Brain microvascular endothelial cell (primary cell): Measurements from ENCODE around the gene HPD.

Source experiments
- DNase-seq: peaks from one replicate; pipeline ENCODE4 v3.0.0-alpha.2; 2020
- H3K27ac ChIP-seq: fragments of 250-450 bp; sonication (Bioruptor Pico); 2 replicates; pipeline ENCODE4 v1.5.1; 2020; ENCODE audit warnings: mild to moderate bottlenecking, moderate library complexity
- H3K27me3 ChIP-seq: fragments of 250-450 bp; sonication (Bioruptor Pico); replicated peaks from 2 replicates; pipeline ENCODE4 v1.5.1; 2020; ENCODE audit warnings: mild to moderate bottlenecking
- H3K36me3 ChIP-seq: fragments of 250-450 bp; sonication (Bioruptor Pico); replicated peaks from 2 replicates; pipeline ENCODE4 v1.5.1; 2020; ENCODE audit warnings: mild to moderate bottlenecking
- H3K4me3 ChIP-seq: 2 replicates; pipeline ENCODE4 v1.5.1; 2011; ENCODE audit warnings: low read depth, mild to moderate bottlenecking, control low read depth, low read length, moderate library complexity
- in situ Hi-C: cut with HindIII; loops from 2 replicates; pipeline ENCODE4 v1.10.0; 2017; ENCODE audit warnings: low sequenced_read_pairs, low pct_ligation_motif_present
- TF ChIP-seq, protein P1 (sequence below): IDR thresholded peaks from 2 replicates; pipeline ENCODE4 v1.5.1; 2011; ENCODE audit warnings: low read depth, mild to moderate bottlenecking, moderate library complexity, low read length, control low read depth, inconsistent platforms; ENCODE audit errors: missing control alignments

The HPD gene

DNA sequence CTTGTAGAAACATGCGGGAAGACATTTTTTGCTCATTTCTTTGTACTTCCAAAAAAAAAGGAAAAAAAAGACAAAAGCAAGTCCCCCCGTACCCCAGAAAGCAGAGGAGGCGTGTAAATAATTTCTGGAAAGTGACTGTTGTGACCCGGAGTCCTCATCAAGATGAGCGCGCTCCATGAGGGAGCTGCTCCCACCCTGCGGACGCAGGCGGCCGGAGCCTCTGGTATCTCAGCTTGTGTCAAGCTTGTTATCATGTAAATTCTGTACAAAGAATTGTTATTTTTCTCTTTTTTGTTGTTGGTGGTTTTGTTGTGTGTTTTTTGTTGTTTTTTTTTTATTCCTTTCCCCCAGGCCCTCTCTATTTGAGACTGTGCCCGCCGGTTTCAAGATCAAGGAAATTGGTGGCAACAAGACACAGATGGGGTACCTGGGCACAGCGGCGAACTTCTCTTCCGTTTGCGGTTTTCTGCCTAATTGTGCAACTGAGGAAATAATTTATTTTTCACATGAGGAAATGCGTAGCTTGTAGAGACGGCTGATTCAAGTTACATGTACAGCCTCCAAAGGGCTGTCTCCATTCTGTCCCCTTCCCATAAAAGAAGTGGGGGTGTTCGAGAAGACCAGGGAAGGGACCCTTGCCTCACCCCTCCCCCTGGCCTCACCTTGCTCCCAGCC lies 27.0 kb downstream of the HPD start:
- in situ Hi-C loops: no loop called here
- DNase-seq: no peak
- Histone ChIP-seq H3K27me3 (no peaks in the 10 kb centered on the region), H3K27ac (no peak overlapping the region), H3K4me3 (no peak overlapping the region), H3K36me3 (peaks cover 43% of the 10 kb centered on the region)
- TF ChIP-seq, protein P1, sequence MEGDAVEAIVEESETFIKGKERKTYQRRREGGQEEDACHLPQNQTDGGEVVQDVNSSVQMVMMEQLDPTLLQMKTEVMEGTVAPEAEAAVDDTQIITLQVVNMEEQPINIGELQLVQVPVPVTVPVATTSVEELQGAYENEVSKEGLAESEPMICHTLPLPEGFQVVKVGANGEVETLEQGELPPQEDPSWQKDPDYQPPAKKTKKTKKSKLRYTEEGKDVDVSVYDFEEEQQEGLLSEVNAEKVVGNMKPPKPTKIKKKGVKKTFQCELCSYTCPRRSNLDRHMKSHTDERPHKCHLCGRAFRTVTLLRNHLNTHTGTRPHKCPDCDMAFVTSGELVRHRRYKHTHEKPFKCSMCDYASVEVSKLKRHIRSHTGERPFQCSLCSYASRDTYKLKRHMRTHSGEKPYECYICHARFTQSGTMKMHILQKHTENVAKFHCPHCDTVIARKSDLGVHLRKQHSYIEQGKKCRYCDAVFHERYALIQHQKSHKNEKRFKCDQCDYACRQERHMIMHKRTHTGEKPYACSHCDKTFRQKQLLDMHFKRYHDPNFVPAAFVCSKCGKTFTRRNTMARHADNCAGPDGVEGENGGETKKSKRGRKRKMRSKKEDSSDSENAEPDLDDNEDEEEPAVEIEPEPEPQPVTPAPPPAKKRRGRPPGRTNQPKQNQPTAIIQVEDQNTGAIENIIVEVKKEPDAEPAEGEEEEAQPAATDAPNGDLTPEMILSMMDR: no peak

DNA sequence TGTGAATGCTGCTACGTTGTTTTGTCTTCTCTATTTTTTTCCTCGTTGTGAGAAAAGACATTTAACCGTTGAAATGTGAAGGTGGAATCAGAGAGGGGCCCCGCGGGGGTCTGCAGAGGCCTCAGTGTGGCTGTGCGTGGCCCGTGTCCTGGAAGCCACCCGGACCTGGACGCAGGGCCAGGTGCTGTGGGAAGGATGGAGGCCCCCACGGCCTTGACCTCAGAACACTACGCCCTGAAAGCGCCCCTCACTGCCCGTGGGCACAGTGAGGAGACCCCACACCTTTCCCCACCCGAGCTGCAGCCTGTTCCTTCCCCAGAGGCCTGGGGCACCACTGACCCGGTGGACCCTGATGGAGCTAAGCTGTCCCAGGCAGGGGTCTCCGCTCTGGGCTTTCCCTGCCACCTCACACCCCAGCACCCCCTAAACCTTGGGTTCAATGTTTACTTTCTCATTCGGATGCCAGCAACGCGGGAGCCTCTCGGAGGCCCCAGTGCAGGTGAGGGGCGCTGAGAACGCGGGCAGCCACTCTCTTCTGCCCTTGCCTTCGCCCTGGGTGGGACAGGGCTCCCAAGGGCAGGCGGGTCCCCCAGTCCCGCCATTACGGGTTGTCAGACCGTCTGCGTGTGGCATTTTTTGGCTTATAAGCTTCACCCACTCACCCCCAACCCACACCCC lies 27.9 kb downstream of the HPD start:
- in situ Hi-C loops: no loop called here
- peaks cover 50% of the 10 kb centered on the region for H3K36me3 ChIP-seq

DNA sequence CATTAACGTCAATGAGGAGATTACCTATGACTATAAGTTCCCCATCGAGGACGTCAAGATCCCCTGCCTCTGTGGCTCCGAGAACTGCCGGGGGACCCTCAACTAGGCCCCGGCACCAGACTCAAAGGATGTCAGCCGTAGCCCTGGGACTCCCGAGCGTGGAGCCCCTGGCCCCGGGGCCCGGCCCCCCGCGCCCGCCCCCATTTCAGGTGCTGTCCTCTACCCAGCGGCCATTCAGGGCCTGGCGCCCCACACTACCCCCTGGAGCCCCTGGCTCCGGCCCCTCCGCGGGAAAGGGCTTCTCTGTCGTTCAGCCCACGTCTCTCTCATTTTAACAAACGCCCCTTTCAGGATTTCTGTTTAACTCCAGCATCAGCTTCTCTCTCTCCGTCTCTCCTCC lies 28.5 kb downstream of the HPD start:
- in situ Hi-C loops: no loop called here
- Histone ChIP-seq H3K4me3 (no peak overlapping the region), H3K36me3 (peaks cover 52% of the 10 kb centered on the region), H3K27ac (no peak overlapping the region), H3K27me3 (no peaks in the 10 kb centered on the region)
- DNase-seq: no peak
- TF ChIP-seq, protein P1: no peak

More for the DNA sequence above, 27.9 kb downstream of the HPD start:
- TF ChIP-seq, protein P1: no peak
- Histone ChIP-seq H3K4me3 (no peak overlapping the region), H3K27ac (no peak overlapping the region), H3K27me3 (no peaks in the 10 kb centered on the region)
- DNase-seq: no peak

DNA sequence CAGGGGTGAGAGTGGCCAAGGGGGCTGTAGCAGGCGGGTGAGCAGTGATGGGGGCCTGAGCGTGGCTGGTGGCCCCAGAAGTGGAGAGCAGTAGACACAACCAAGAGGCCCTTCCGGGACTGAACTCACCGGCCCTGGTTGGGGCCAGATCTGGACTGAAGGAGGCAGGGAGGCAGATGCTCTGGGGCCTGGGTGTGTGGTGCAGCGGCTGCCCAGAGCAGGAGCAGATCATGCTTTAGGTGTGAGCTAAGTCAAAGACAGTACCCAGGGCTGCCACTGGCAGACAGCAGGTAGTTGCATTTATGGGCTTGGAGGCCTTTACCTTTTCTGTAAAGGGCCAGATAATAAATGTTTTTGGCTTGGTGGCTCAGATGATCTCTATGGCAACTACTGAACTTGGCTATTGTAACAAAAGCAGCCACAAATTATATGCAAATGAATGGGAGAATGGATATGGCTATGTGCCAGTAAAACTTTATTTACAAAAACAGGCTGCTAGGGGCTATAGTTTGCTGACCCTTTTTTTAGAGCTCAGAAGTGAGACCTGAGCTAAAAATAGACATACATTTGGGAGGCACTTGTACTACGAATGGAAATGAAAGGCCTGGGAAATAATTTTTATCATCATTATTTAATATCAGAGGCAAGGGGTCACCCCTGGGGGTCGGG lies 29.3 kb downstream of the HPD start:
- no peak for DNase-seq
- H3K27ac ChIP-seq: no peak overlapping the region

DNA sequence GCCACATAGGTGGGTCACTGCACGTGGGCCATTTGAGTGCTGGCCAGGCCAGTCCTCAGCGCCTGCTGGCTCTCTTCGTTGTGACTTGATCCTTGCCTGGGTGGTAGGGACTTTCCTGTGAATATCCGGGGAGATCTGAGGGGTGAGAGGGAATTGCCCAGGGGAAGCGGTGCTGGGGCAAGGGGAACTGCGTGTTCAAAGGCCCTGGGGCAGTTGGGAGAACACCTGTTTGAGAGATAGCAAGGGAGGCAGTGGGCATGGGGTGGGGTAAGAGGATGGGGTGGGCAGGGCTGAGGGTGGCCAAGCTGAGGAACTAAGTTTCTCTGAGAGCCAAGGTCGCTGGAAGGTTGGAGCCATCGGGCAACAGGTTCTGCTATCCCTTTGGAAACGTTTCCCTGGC lies 29.8 kb downstream of the HPD start:
- TF ChIP-seq, protein P1: no peak
- Histone ChIP-seq H3K27ac (no peak overlapping the region), H3K4me3 (no peak overlapping the region), H3K27me3 (no peaks in the 10 kb centered on the region), H3K36me3 (peaks cover 60% of the 10 kb centered on the region)
- in situ Hi-C loops: no loop called here
- no peak for DNase-seq

More for the DNA sequence above, 29.3 kb downstream of the HPD start:
- Histone ChIP-seq H3K4me3 (no peak overlapping the region), H3K27me3 (no peaks in the 10 kb centered on the region), H3K36me3 (peaks cover 54% of the 10 kb centered on the region)
- TF ChIP-seq, protein P1: no peak
- in situ Hi-C loops: no loop called here
